ENCODE results near the gene CAVIN3.

CAVIN3 gene

GRCh38 chr11:6319001-6319703 lies 1.1 kb downstream of the CAVIN3 start:
- peaks cover 10% of the 10 kb centered on the region for H3K27me3 ChIP-seq (ENCODE audit: insufficient read depth, low read length)
- no peaks in the 10 kb centered on the region for H3K9me3 ChIP-seq (ENCODE audit: low read length)
- no peak overlapping the region for H3K4me3 ChIP-seq (ENCODE audit: low read length)
- no peak overlapping the region for H2AFZ ChIP-seq (ENCODE audit: low read depth, low read length)
- no peaks in the 10 kb centered on the region for H3K4me1 ChIP-seq (ENCODE audit: insufficient read depth, low read length)
- no peaks in the 10 kb centered on the region for H3K36me3 ChIP-seq (ENCODE audit: insufficient read depth, low read length)

- Histone ChIP-seq H3K36me3 (ENCODE audit: insufficient read depth, low read length) (no peaks in the 10 kb centered on the region), H3K4me1 (ENCODE audit: insufficient read depth, low read length) (no peaks in the 10 kb centered on the region), H2AFZ (ENCODE audit: low read depth, low read length) (no peak overlapping the region), H3K4me3 (ENCODE audit: low read length) (no peak overlapping the region), H3K9me3 (ENCODE audit: low read length) (no peaks in the 10 kb centered on the region), H3K27me3 (ENCODE audit: insufficient read depth, low read length) (peaks cover 15% of the 10 kb centered on the region)
These were observed 2.1 kb downstream of the CAVIN3 start for GRCh38 chr11:6318204-6318603.

GRCh38 chr11:6315811-6316425 lies 4.4 kb downstream of the CAVIN3 start:
- H3K4me3 ChIP-seq (ENCODE audit: low read length) = no peak overlapping the region
- H3K4me1 ChIP-seq (ENCODE audit: insufficient read depth, low read length) = no peaks in the 10 kb centered on the region
- peaks cover 15% of the 10 kb centered on the region for H3K27me3 ChIP-seq (ENCODE audit: insufficient read depth, low read length)
- no peaks in the 10 kb centered on the region for H3K9me3 ChIP-seq (ENCODE audit: low read length)
- H3K36me3 ChIP-seq (ENCODE audit: insufficient read depth, low read length) = no peaks in the 10 kb centered on the region
- no peak overlapping the region for H2AFZ ChIP-seq (ENCODE audit: low read depth, low read length)

- peaks cover 11% of the 10 kb centered on the region for H3K27me3 ChIP-seq (ENCODE audit: insufficient read depth, low read length)
- H3K9me3 ChIP-seq (ENCODE audit: low read length) = no peaks in the 10 kb centered on the region
- no peaks in the 10 kb centered on the region for H3K36me3 ChIP-seq (ENCODE audit: insufficient read depth, low read length)
- no peaks in the 10 kb centered on the region for H3K4me1 ChIP-seq (ENCODE audit: insufficient read depth, low read length)
- H2AFZ ChIP-seq (ENCODE audit: low read depth, low read length) = no peak overlapping the region
- no peak overlapping the region for H3K4me3 ChIP-seq (ENCODE audit: low read length)
These were observed 8.2 kb downstream of the CAVIN3 start for GRCh38 chr11:6312106-6312505.

- H3K4me3 ChIP-seq (ENCODE audit: low read length) = no peak overlapping the region
- H3K9me3 ChIP-seq (ENCODE audit: low read length) = no peaks in the 10 kb centered on the region
- H3K36me3 ChIP-seq (ENCODE audit: insufficient read depth, low read length) = no peaks in the 10 kb centered on the region
- H3K4me1 ChIP-seq (ENCODE audit: insufficient read depth, low read length) = peaks cover 10% of the 10 kb centered on the region
- no peaks in the 10 kb centered on the region for H3K27me3 ChIP-seq (ENCODE audit: insufficient read depth, low read length)
- H2AFZ ChIP-seq (ENCODE audit: low read depth, low read length) = no peak overlapping the region
These were observed 12.4 kb downstream of the CAVIN3 start for GRCh38 chr11:6307876-6308275.

- H3K27me3 ChIP-seq (ENCODE audit: insufficient read depth, low read length) = no peaks in the 10 kb centered on the region
- no peak overlapping the region for H3K4me3 ChIP-seq (ENCODE audit: low read length)
- H2AFZ ChIP-seq (ENCODE audit: low read depth, low read length) = no peak overlapping the region
- H3K36me3 ChIP-seq (ENCODE audit: insufficient read depth, low read length) = no peaks in the 10 kb centered on the region
- peaks cover 16% of the 10 kb centered on the region for H3K4me1 ChIP-seq (ENCODE audit: insufficient read depth, low read length)
- H3K9me3 ChIP-seq (ENCODE audit: low read length) = no peaks in the 10 kb centered on the region
These were observed 15.0 kb downstream of the CAVIN3 start for GRCh38 chr11:6305297-6305696.

GRCh38 chr11:6303661-6304060 lies 16.6 kb downstream of the CAVIN3 start:
- Histone ChIP-seq H3K4me3 (ENCODE audit: low read length) (no peak overlapping the region), H3K27me3 (ENCODE audit: insufficient read depth, low read length) (no peaks in the 10 kb centered on the region), H2AFZ (ENCODE audit: low read depth, low read length) (no peak overlapping the region), H3K4me1 (ENCODE audit: insufficient read depth, low read length) (peaks cover 16% of the 10 kb centered on the region), H3K9me3 (ENCODE audit: low read length) (no peaks in the 10 kb centered on the region), H3K36me3 (ENCODE audit: insufficient read depth, low read length) (no peaks in the 10 kb centered on the region)

- no peaks in the 10 kb centered on the region for H3K27me3 ChIP-seq (ENCODE audit: insufficient read depth, low read length)
- peaks cover 16% of the 10 kb centered on the region for H3K4me1 ChIP-seq (ENCODE audit: insufficient read depth, low read length)
- H3K36me3 ChIP-seq (ENCODE audit: insufficient read depth, low read length) = no peaks in the 10 kb centered on the region
- no peak overlapping the region for H2AFZ ChIP-seq (ENCODE audit: low read depth, low read length)
- no peak overlapping the region for H3K4me3 ChIP-seq (ENCODE audit: low read length)
- H3K9me3 ChIP-seq (ENCODE audit: low read length) = no peaks in the 10 kb centered on the region
These were observed 19.2 kb downstream of the CAVIN3 start for GRCh38 chr11:6301096-6301495.

- Histone ChIP-seq H2AFZ (ENCODE audit: low read depth, low read length) (no peak overlapping the region), H3K9me3 (ENCODE audit: low read length) (no peaks in the 10 kb centered on the region), H3K27me3 (ENCODE audit: insufficient read depth, low read length) (no peaks in the 10 kb centered on the region), H3K36me3 (ENCODE audit: insufficient read depth, low read length) (no peaks in the 10 kb centered on the region), H3K4me1 (ENCODE audit: insufficient read depth, low read length) (peaks cover 16% of the 10 kb centered on the region), H3K4me3 (ENCODE audit: low read length) (no peak overlapping the region)
These were observed 20.0 kb downstream of the CAVIN3 start for GRCh38 chr11:6300325-6300724.

- Histone ChIP-seq H3K36me3 (ENCODE audit: insufficient read depth, low read length) (no peaks in the 10 kb centered on the region), H3K27me3 (ENCODE audit: insufficient read depth, low read length) (peaks cover 4% of the 10 kb centered on the region), H3K4me1 (ENCODE audit: insufficient read depth, low read length) (peaks cover 11% of the 10 kb centered on the region), H3K9me3 (ENCODE audit: low read length) (no peaks in the 10 kb centered on the region), H2AFZ (ENCODE audit: low read depth, low read length) (no peak overlapping the region), H3K4me3 (ENCODE audit: low read length) (no peak overlapping the region)
These were observed 21.7 kb downstream of the CAVIN3 start for GRCh38 chr11:6298605-6299004.

- peaks cover 4% of the 10 kb centered on the region for H3K27me3 ChIP-seq (ENCODE audit: insufficient read depth, low read length)
- no peaks in the 10 kb centered on the region for H3K9me3 ChIP-seq (ENCODE audit: low read length)
- no peaks in the 10 kb centered on the region for H3K36me3 ChIP-seq (ENCODE audit: insufficient read depth, low read length)
- no peak overlapping the region for H3K4me3 ChIP-seq (ENCODE audit: low read length)
- peaks cover 6% of the 10 kb centered on the region for H3K4me1 ChIP-seq (ENCODE audit: insufficient read depth, low read length)
- H2AFZ ChIP-seq (ENCODE audit: low read depth, low read length) = no peak overlapping the region
These were observed 22.5 kb downstream of the CAVIN3 start for GRCh38 chr11:6297831-6298230.

GRCh38 chr11:6285019-6285418 lies 35.3 kb downstream of the CAVIN3 start:
- Histone ChIP-seq H3K27me3 (ENCODE audit: insufficient read depth, low read length) (peaks cover 4% of the 10 kb centered on the region), H3K4me1 (ENCODE audit: insufficient read depth, low read length) (no peaks in the 10 kb centered on the region), H2AFZ (ENCODE audit: low read depth, low read length) (no peak overlapping the region), H3K9me3 (ENCODE audit: low read length) (no peaks in the 10 kb centered on the region), H3K36me3 (ENCODE audit: insufficient read depth, low read length) (no peaks in the 10 kb centered on the region), H3K4me3 (ENCODE audit: low read length) (no peak overlapping the region)

- no peaks in the 10 kb centered on the region for H3K36me3 ChIP-seq (ENCODE audit: insufficient read depth, low read length)
- H3K27me3 ChIP-seq (ENCODE audit: insufficient read depth, low read length) = peaks cover 4% of the 10 kb centered on the region
- H2AFZ ChIP-seq (ENCODE audit: low read depth, low read length) = no peak overlapping the region
- H3K4me3 ChIP-seq (ENCODE audit: low read length) = no peak overlapping the region
- H3K9me3 ChIP-seq (ENCODE audit: low read length) = no peaks in the 10 kb centered on the region
- no peaks in the 10 kb centered on the region for H3K4me1 ChIP-seq (ENCODE audit: insufficient read depth, low read length)
These were observed 36.1 kb downstream of the CAVIN3 start for GRCh38 chr11:6284250-6284649.
